Skeletal muscle satellite cell (primary cell): ENCODE results near the gene KCNJ12.

Source experiments
- H3K27me3 ChIP-seq: 2 replicates; pipeline ENCODE4 v1.7.0; 2013; ENCODE audit warnings: low read length; ENCODE audit not compliant: control insufficient read depth, insufficient read depth
- H3K36me3 ChIP-seq: 2 replicates; pipeline ENCODE4 v1.7.0; 2013; ENCODE audit warnings: mild to moderate bottlenecking, control low read depth, low read length; ENCODE audit not compliant: insufficient read depth
- H3K4me1 ChIP-seq: 2 replicates; pipeline ENCODE4 v1.7.0; 2013; ENCODE audit warnings: low read length; ENCODE audit not compliant: control insufficient read depth, insufficient read depth
- H3K4me2 ChIP-seq: 2 replicates; pipeline ENCODE4 v1.7.0; 2013; ENCODE audit warnings: mild to moderate bottlenecking, low read length
- H3K4me3 ChIP-seq: 2 replicates; pipeline ENCODE4 v1.7.0; 2013; ENCODE audit warnings: low read length
- H3K9ac ChIP-seq: 2 replicates; pipeline ENCODE4 v1.7.0; 2013; ENCODE audit warnings: mild to moderate bottlenecking, low read depth, low read length, moderate library complexity
- H3K9me3 ChIP-seq: replicated peaks from 2 replicates; pipeline ENCODE4 v1.7.0; 2013; ENCODE audit warnings: mild to moderate bottlenecking, control low read depth, low read length

Gene KCNJ12

GRCh38 chr17:21381076-21381706, 5.0 kb downstream of the KCNJ12 start:
- Histone ChIP-seq H3K4me3 (no peak overlapping the region), H3K27me3 (peaks cover 29% of the 10 kb centered on the region), H3K36me3 (no peaks in the 10 kb centered on the region), H3K9ac (no peak overlapping the region), H3K9me3 (no peaks in the 10 kb centered on the region), H3K4me2 (no peak overlapping the region), H3K4me1 (peaks cover 7% of the 10 kb centered on the region)

GRCh38 chr17:21382560-21383495, 6.7 kb downstream of the KCNJ12 start:
- Histone ChIP-seq H3K36me3 (no peaks in the 10 kb centered on the region), H3K4me1 (no peaks in the 10 kb centered on the region), H3K4me3 (no peak overlapping the region), H3K27me3 (peaks cover 24% of the 10 kb centered on the region), H3K4me2 (no peak overlapping the region), H3K9ac (no peak overlapping the region), H3K9me3 (no peaks in the 10 kb centered on the region)

DNA sequence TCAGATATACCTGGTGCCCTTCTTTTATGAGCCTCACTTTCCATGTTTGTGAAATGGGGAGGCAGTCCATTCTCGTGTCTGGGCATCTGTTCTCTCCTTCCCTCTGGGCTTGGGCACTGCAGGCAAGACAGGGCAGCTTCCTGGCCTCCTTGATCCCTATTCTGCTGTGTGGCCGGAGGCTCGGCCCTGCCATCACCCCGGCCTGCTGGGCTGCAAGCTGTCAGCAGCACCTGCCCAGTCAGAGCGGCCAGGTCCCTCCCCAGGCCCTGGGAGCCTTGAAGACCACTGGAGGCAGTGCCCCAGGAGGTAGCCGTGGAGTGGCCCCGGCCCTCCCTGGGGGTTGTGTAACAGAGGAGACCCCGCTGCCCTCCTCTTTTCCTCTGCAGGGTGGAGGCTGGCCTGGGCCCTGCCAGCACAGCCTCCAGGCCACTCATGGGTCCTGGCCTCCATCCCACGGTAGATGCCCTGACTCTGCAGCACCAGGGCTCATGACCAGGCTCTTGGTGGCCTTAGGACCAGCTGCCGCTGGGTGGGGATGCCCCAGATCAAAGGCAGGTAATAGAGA, 9.2 kb downstream of the KCNJ12 start:
- Histone ChIP-seq H3K9ac (no peak overlapping the region), H3K4me3 (no peak overlapping the region), H3K4me2 (no peak overlapping the region), H3K27me3 (peaks cover 34% of the 10 kb centered on the region), H3K4me1 (no peaks in the 10 kb centered on the region), H3K36me3 (no peaks in the 10 kb centered on the region), H3K9me3 (no peaks in the 10 kb centered on the region)

DNA sequence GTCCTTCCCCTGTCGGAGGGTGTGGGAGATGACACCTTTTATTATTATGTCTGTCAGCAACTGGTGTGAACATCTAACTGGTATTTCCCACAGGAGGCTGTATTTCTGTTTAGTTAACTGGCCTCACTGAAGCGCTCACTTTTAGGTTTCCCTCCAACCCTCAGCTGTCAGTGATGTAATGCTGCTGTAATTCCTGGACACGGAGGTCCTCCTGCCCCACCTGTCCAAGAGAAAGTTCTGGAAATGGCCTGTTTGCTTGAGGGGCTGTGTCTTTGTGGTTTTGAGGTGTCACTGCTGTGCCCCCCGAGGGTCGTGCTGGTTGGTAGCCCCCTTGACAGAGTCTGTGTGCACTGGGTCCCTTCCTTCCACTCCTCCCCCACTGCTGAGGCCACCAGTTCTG, 11.5 kb downstream of the KCNJ12 start:
- no peak overlapping the region for H3K4me3 ChIP-seq
- no peaks in the 10 kb centered on the region for H3K36me3 ChIP-seq
- no peaks in the 10 kb centered on the region for H3K9me3 ChIP-seq
- H3K27me3 ChIP-seq = peaks cover 30% of the 10 kb centered on the region
- H3K9ac ChIP-seq = no peak overlapping the region
- H3K4me1 ChIP-seq = no peaks in the 10 kb centered on the region
- H3K4me2 ChIP-seq = no peak overlapping the region

DNA sequence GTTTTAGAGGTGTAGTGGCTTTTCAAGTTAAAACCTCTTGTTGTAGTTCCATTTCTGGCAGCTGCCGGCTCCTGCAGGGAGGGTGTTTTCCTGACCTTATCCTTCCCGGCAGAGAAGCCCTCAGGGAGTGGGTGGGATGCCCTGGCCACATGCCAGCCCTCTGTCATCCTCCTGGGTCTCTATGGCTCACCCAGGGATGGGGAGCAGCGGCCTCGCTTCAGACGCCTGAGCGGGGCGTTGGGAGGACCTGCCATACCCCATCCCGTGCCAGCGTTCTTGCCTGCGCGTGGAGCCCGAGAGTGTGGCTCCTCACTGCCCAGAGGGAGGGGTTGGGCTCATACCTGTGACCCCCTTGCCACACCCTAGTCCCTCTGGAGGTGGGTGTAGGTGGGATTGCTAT, 11.9 kb downstream of the KCNJ12 start:
- Histone ChIP-seq H3K4me1 (no peaks in the 10 kb centered on the region), H3K9me3 (no peaks in the 10 kb centered on the region), H3K9ac (no peak overlapping the region), H3K4me3 (no peak overlapping the region), H3K36me3 (no peaks in the 10 kb centered on the region), H3K4me2 (no peak overlapping the region), H3K27me3 (peaks cover 32% of the 10 kb centered on the region)

- H3K4me1 ChIP-seq = no peaks in the 10 kb centered on the region
- no peaks in the 10 kb centered on the region for H3K36me3 ChIP-seq
- H3K27me3 ChIP-seq = peaks cover 28% of the 10 kb centered on the region
- no peaks in the 10 kb centered on the region for H3K9me3 ChIP-seq
- no peak overlapping the region for H3K4me2 ChIP-seq
- no peak overlapping the region for H3K9ac ChIP-seq
- no peak overlapping the region for H3K4me3 ChIP-seq
Observed at GRCh38 chr17:21388944-21389343, 12.8 kb downstream of the KCNJ12 start.

- Histone ChIP-seq H3K27me3 (peaks cover 24% of the 10 kb centered on the region), H3K36me3 (no peaks in the 10 kb centered on the region), H3K4me3 (no peak overlapping the region)
Observed at GRCh38 chr17:21389394-21389793, 13.2 kb downstream of the KCNJ12 start.

GRCh38 chr17:21390294-21390693, 14.1 kb downstream of the KCNJ12 start:
- Histone ChIP-seq H3K4me2 (no peak overlapping the region), H3K27me3 (peaks cover 24% of the 10 kb centered on the region), H3K36me3 (no peaks in the 10 kb centered on the region), H3K9ac (no peak overlapping the region), H3K9me3 (no peaks in the 10 kb centered on the region), H3K4me1 (no peaks in the 10 kb centered on the region), H3K4me3 (no peak overlapping the region)

More at GRCh38 chr17:21389394-21389793, 13.2 kb downstream of the KCNJ12 start:
- no peaks in the 10 kb centered on the region for H3K4me1 ChIP-seq
- no peak overlapping the region for H3K9ac ChIP-seq
- no peak overlapping the region for H3K4me2 ChIP-seq
- no peaks in the 10 kb centered on the region for H3K9me3 ChIP-seq

DNA sequence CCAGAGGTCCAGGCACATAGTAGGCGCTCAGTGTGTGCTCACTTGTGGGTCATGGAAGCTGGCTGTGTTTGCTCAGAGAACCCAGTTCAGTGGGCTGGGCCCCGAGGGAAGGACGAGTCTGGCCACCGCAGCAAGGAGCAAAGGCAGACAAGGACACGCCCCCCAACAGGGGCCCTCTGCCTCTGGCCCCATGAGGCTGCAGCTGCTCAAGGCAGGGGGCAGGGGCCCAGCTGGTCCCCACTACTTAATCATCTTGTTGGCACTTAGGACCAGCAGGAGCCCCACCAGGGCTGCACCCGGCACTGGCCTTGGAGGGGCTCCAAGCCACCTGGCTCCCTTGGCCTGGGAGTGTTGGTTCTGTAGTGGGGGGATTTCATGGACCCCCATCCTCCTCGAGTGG, 16.1 kb downstream of the KCNJ12 start:
- H3K9ac ChIP-seq = no peak overlapping the region
- no peaks in the 10 kb centered on the region for H3K36me3 ChIP-seq
- no peak overlapping the region for H3K4me2 ChIP-seq
- no peaks in the 10 kb centered on the region for H3K4me1 ChIP-seq
- H3K27me3 ChIP-seq = peaks cover 24% of the 10 kb centered on the region
- H3K4me3 ChIP-seq = no peak overlapping the region
- H3K9me3 ChIP-seq = no peaks in the 10 kb centered on the region

DNA sequence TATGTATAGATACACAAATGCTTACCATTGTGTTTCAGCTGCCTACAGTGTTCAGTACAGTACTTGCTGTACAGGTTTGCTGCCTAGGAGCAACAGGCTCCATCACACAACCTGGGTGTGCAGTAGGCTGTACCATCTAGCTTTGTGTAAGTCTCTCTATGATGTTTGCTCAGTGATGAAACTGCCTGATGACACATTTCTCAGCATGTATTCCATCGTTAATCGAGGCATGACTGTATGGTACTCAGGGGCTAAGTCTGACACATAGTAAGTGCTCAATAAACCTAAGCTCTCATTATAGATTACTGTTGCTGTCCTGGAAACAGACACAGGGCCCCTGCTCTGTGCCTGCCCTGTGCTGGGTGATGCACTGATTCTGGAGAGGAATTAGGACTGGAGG, 18.1 kb downstream of the KCNJ12 start:
- peaks cover 9% of the 10 kb centered on the region for H3K27me3 ChIP-seq
- H3K4me1 ChIP-seq = no peaks in the 10 kb centered on the region
- no peaks in the 10 kb centered on the region for H3K36me3 ChIP-seq
- no peak overlapping the region for H3K9ac ChIP-seq
- no peak overlapping the region for H3K4me2 ChIP-seq
- H3K9me3 ChIP-seq = no peaks in the 10 kb centered on the region
- H3K4me3 ChIP-seq = no peak overlapping the region

DNA sequence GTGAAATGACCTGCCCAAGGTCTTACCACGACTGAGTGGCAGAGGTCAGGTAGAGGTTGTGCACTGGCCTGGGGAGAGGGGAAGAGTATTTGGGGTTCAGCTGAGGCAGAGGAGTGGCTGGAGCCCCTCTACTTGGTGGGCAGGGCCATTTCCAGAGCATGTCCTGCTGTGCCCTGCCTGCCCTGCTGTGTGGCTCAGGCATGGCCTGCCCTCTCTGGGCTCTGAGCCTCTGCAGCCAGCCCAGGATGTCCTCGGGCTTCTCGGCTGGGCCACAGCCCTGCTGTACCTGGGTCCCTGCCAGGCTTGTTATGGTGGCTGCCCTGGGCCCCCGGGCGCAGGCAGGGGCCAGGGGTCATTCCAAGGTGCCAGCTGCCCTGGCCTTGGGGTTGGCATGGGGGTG, 19.6 kb downstream of the KCNJ12 start:
- no peaks in the 10 kb centered on the region for H3K9me3 ChIP-seq
- H3K9ac ChIP-seq = no peak overlapping the region
- H3K4me3 ChIP-seq = no peak overlapping the region
- no peak overlapping the region for H3K4me2 ChIP-seq
- H3K36me3 ChIP-seq = no peaks in the 10 kb centered on the region
- no peaks in the 10 kb centered on the region for H3K4me1 ChIP-seq
- H3K27me3 ChIP-seq = peaks cover 9% of the 10 kb centered on the region
